ENCODE results near the gene VAV3. TPM values are rescaled to one million over a fixed set of nuclear protein-coding genes. Genes with fewer than 3 reads are reported as not detected.

Gene VAV3
- total and polyA plus RNA-seq, 10 of the 15 experiments (the other 5 are each of a cell fraction or from before 2014, with no cell fraction given): 0.84 to 5.5 (median 3.4) TPM

- ChIA-PET RAD21 (ENCODE audit: unreplicated experiment) (no interaction called here), SMC1A (ENCODE audit: uncharacterized antibody, unreplicated experiment) (no interaction called here), POLR2A (no interaction called here), CTCF (no interaction called here)
- no peaks in the 10 kb centered on the region for H3K79me2 ChIP-seq (ENCODE audit: control insufficient read depth, insufficient read depth, low read length)
- H4K20me1 ChIP-seq (ENCODE audit: control insufficient read depth, insufficient read depth): no peaks in the 10 kb centered on the region
- no peaks in the 10 kb centered on the region for H3K4me1 ChIP-seq (ENCODE audit: control insufficient read depth, insufficient read depth, low read length)
- H3K4me3 ChIP-seq: no peak overlapping the region
- no peak overlapping the region for H3K9ac ChIP-seq (ENCODE audit: control insufficient read depth, insufficient read depth, low read length)
- FAIRE-seq (no peak), ATAC-seq (no peak), DNase-seq (ENCODE audit: low read depth, low spot score) (no peak)
- intact Hi-C loops (cut with micrococcal nuclease; ENCODE audit: unreplicated experiment): no loop called here
- no peaks in the 10 kb centered on the region for H3K27me3 ChIP-seq (replicated peaks in 1 of 2; ENCODE audit: control insufficient read depth in 2 of 2, insufficient read depth in 2 of 2, low read length in 1 of 2)
- WGBS (ENCODE audit: insufficient coverage, insufficient replicate concordance, low lambda C conversion rate, missing lambda C conversion rate): 73% methylated on average over 1 of the region's 1 CpG
- no peak overlapping the region for H2AFZ ChIP-seq (ENCODE audit: control insufficient read depth, low read depth, low read length)
- no peak overlapping the region for H3K4me2 ChIP-seq (ENCODE audit: control insufficient read depth, insufficient read depth)
- in situ Hi-C loops (cut with MboI): no loop called here
- no TSS peak for BruUV-seq (replicated peaks)
- TF ChIP-seq ZBTB4 (CRISPR knock-in tag; IDR thresholded peaks at IDR 0.05) (no peak), ASH2L (IDR thresholded peaks at IDR 0.05; ENCODE audit: borderline replicate concordance, low read depth) (no peak), IKZF2 (IDR thresholded peaks at IDR 0.05) (no peak), ZBTB40 (IDR thresholded peaks at IDR 0.05; ENCODE audit: borderline replicate concordance) (no peak), GATAD2B (conservative IDR thresholded peaks at IDR 0.05; ENCODE audit: low read depth) (no peak), RB1 (IDR thresholded peaks at IDR 0.05; ENCODE audit: borderline replicate concordance) (no peak), SRF (IDR thresholded peaks at IDR 0.05; ENCODE audit: low read depth in 2 of 2, low read length in 2 of 2) (no peak), SMAD1 (IDR thresholded peaks at IDR 0.05; ENCODE audit: low read depth, partially characterized antibody) (no peak), SMAD5 (IDR thresholded peaks at IDR 0.05; ENCODE audit: low read depth) (no peak), POLR2AphosphoS2 (IDR thresholded peaks at IDR 0.05; ENCODE audit: low read depth, low read length) (no peak)
- TF ChIP-seq, protein P1, sequence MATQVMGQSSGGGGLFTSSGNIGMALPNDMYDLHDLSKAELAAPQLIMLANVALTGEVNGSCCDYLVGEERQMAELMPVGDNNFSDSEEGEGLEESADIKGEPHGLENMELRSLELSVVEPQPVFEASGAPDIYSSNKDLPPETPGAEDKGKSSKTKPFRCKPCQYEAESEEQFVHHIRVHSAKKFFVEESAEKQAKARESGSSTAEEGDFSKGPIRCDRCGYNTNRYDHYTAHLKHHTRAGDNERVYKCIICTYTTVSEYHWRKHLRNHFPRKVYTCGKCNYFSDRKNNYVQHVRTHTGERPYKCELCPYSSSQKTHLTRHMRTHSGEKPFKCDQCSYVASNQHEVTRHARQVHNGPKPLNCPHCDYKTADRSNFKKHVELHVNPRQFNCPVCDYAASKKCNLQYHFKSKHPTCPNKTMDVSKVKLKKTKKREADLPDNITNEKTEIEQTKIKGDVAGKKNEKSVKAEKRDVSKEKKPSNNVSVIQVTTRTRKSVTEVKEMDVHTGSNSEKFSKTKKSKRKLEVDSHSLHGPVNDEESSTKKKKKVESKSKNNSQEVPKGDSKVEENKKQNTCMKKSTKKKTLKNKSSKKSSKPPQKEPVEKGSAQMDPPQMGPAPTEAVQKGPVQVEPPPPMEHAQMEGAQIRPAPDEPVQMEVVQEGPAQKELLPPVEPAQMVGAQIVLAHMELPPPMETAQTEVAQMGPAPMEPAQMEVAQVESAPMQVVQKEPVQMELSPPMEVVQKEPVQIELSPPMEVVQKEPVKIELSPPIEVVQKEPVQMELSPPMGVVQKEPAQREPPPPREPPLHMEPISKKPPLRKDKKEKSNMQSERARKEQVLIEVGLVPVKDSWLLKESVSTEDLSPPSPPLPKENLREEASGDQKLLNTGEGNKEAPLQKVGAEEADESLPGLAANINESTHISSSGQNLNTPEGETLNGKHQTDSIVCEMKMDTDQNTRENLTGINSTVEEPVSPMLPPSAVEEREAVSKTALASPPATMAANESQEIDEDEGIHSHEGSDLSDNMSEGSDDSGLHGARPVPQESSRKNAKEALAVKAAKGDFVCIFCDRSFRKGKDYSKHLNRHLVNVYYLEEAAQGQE (IDR thresholded peaks at IDR 0.05; ENCODE audit: low read depth, low read length): no peak
- H3K36me3 ChIP-seq (ENCODE audit: control insufficient read depth in 2 of 2, insufficient read depth in 2 of 2, low read length in 1 of 2): no peaks in the 10 kb centered on the region
- H3K27ac ChIP-seq (ENCODE audit: control insufficient read depth, insufficient read depth): no peak overlapping the region
- no peaks in the 10 kb centered on the region for H3K9me3 ChIP-seq (replicated peaks; ENCODE audit: control insufficient read depth, insufficient read depth, low read length)
These were observed 370.4 kb downstream of the VAV3 start for GRCh38 chr1:107594536-107594935.

Measured in GM12878 (cell line).